Peyer's patch (tissue), 4 donors: ENCODE data around the gene TRAPPC12. TPM values are rescaled to one million over a fixed set of nuclear protein-coding genes. Genes with fewer than 3 reads are reported as not detected.
A peak's percentile ranks its signal among the peaks of the same experiment; 100 is the strongest.
"Not testable (repeated sequence)": the region's sequence is repeated elsewhere in the genome, so short reads cannot be mapped to it uniquely, and the experiment has no call there.

Experiments used
- DNase-seq, 3 donors: peaks; one replicate each; pipeline ENCODE4 v3.0.0-alpha.2; 2017 to 2019
- H3K27ac ChIP-seq, 4 donors: fragments of 200-600 bp; sonication (generic); one replicate each; pipeline ENCODE4 v1.5.1; 2016 to 2019
- H3K27me3 ChIP-seq, 2 donors: fragments of 200-600 bp; sonication (generic); one replicate each; pipeline ENCODE4 v1.5.1; 2019
- H3K36me3 ChIP-seq, 3 donors: fragments of 200-600 bp; sonication (generic); one replicate each; pipeline ENCODE4 v1.5.1; 2016 to 2019
- H3K4me1 ChIP-seq, 4 donors: fragments of 200-600 bp; sonication (generic); one replicate each; pipeline ENCODE4 v1.5.1; 2016 to 2019
- H3K4me3 ChIP-seq, 4 donors: fragments of 200-600 bp; sonication (generic); 1 replicate in 3 of 4; 2 replicates in 1 of 4; pipeline ENCODE4 v1.5.1; 2016 to 2019; ENCODE audit warnings: mild to moderate bottlenecking in 1 of 4
- H3K9me3 ChIP-seq, 4 donors: fragments of 200-600 bp; sonication (generic); one replicate each; pipeline ENCODE4 v1.5.1; 2016 to 2019; ENCODE audit warnings: mild to moderate bottlenecking in 1 of 4
- POLR2A ChIP-seq, 2 donors: fragments of 450-650 bp; IDR thresholded peaks; one replicate each; pipeline ENCODE4 v1.5.1; 2017; ENCODE audit warnings: antibody characterized with exemption in 2 of 2, mild to moderate bottlenecking in 2 of 2, moderate library complexity in 2 of 2
- total RNA-seq, 4 donors: library from RNA; depleted of rRNA; stranded (reverse); fragments of >200 nt; gene quantifications; one replicate each; pipeline ENCODE4 v1.1.0, GENCODE V29; 2016
- TF ChIP-seq, protein P1 (sequence below), 6 experiments: fragments of 450-650 bp in 4 of 6; fragments of 200-600 bp in 2 of 6; sonication (generic) in 1 of 6; IDR thresholded peaks; one replicate each; pipeline ENCODE4 v1.5.1; 2017 to 2019; ENCODE audit warnings: antibody characterized with exemption in 6 of 6, mild to moderate bottlenecking in 3 of 6, moderate library complexity in 1 of 6

The TRAPPC12 gene
- total RNA-seq, 4 donors from 2014 or later, result 122 to 191 (median 158) TPM

DNA sequence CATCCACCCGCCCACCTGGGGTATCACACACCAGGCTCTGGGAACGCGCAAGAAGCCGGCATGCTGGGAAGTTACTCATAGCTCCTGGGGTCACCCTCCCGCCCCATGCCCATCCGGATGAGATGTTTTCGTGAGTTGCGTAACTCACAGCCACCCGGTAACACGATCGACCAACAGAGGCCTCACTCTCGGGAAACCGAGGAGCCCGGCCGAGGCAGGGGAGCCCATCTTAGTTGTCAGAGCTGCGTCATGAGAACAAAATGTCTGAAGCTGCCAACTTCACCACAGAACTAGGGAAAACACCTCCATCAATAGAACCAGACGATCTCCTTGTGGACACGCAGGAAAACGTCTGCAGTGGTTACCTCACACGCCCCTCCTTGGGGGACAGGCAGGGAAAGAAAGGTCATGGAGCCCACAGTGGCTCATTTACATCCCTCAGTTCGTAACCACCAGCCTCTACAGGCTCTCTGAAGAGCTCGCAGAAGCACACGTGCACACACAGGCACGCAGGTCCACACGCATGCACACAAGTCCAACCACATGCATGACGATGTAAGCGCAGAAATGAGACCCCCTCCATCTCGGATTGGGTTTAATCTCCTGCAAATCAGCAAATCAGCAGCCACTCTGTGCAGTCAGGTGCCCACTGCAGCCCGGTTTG is 113.6 kb downstream of the TRAPPC12 start:
- DNase-seq, result no peak

DNA sequence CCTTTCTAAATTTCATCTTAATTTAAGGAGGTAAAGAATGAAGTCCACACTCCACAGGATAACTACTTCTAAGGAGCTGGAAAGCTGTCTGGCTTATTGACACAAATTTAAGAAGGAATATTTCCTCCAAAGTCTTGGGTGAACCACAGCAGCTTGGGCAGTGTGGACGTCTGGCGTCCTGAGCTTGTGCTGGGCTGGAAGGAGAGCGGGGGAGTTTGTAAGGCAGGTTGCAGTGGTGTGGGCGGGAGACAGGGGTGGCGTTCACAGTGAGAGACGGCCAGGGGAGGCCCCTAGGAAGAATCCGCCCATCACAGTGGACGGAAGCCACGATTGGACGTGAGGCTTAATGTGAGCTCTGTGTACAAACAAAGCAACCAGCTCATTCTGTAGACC is 114.1 kb downstream of the TRAPPC12 start:
- no peak for DNase-seq
- TF ChIP-seq, protein P1, sequence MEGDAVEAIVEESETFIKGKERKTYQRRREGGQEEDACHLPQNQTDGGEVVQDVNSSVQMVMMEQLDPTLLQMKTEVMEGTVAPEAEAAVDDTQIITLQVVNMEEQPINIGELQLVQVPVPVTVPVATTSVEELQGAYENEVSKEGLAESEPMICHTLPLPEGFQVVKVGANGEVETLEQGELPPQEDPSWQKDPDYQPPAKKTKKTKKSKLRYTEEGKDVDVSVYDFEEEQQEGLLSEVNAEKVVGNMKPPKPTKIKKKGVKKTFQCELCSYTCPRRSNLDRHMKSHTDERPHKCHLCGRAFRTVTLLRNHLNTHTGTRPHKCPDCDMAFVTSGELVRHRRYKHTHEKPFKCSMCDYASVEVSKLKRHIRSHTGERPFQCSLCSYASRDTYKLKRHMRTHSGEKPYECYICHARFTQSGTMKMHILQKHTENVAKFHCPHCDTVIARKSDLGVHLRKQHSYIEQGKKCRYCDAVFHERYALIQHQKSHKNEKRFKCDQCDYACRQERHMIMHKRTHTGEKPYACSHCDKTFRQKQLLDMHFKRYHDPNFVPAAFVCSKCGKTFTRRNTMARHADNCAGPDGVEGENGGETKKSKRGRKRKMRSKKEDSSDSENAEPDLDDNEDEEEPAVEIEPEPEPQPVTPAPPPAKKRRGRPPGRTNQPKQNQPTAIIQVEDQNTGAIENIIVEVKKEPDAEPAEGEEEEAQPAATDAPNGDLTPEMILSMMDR (IDR thresholded peaks at IDR 0.05), result no peak
- TF ChIP-seq POLR2A (IDR thresholded peaks at IDR 0.05), result no peak
- no peak overlapping the region for H3K4me3 ChIP-seq
- H3K9me3 ChIP-seq, result no peaks in the 10 kb centered on the region
- no peaks in the 10 kb centered on the region for H3K4me1 ChIP-seq
- H3K27me3 ChIP-seq, result no peaks in the 10 kb centered on the region
- no peak overlapping the region for H3K27ac ChIP-seq
- peaks cover 0 to 34% (median 0%) of the 10 kb centered on the region in 3 donors for H3K36me3 ChIP-seq

More for the DNA sequence above, 113.6 kb downstream of the TRAPPC12 start:
- no peaks in the 10 kb centered on the region for H3K9me3 ChIP-seq
- H3K27me3 ChIP-seq, result no peaks in the 10 kb centered on the region
- no peak overlapping the region for H3K4me3 ChIP-seq
- no peak overlapping the region for H3K27ac ChIP-seq
- H3K36me3 ChIP-seq, result peaks cover 0 to 29% (median 0%) of the 10 kb centered on the region in 3 donors
- no peak for TF ChIP-seq POLR2A (IDR thresholded peaks at IDR 0.05)
- TF ChIP-seq, protein P1 (IDR thresholded peaks at IDR 0.05), result no peak
- H3K4me1 ChIP-seq, result no peaks in the 10 kb centered on the region

DNA sequence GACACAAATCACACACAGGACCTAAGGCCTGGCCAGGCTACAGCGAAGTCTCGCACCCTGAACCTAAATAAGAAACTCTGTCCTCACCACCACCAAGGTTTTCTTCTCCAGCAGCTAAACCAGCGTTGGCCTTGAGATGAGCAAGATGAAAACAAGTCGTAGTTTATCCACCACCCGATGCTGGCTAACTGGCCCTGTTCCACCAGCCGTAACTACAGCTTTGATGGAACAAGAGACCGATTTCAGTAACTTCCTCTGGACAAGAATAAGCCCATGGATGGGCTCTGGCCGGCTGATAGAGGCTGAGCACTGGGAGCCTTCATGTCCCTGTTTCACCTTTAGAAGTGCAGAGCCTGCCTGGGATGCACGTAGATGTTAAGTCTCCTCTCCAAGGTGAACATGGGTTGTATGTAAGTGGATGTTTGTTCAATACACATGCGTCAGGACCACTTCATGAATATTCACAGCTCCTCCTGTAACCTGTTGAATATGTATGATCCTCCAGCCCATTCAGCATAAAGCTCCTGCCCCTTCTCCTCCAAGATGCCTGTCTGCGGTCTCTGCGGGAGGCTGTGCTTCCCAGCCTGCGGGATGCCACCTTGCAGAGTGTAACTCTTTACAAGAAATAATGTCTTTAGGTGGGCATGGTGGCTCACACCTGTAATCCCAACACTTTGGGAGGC is 115.6 kb downstream of the TRAPPC12 start:
- no peak for DNase-seq
- H3K9me3 ChIP-seq, result no peaks in the 10 kb centered on the region
- H3K27ac ChIP-seq, result no peak overlapping the region
- TF ChIP-seq, protein P1 (IDR thresholded peaks at IDR 0.05), result no peak
- no peaks in the 10 kb centered on the region for H3K4me1 ChIP-seq
- peaks cover 0 to 49% (median 0%) of the 10 kb centered on the region in 3 donors for H3K36me3 ChIP-seq
- H3K4me3 ChIP-seq, result no peak overlapping the region
- H3K27me3 ChIP-seq, result no peaks in the 10 kb centered on the region

DNA sequence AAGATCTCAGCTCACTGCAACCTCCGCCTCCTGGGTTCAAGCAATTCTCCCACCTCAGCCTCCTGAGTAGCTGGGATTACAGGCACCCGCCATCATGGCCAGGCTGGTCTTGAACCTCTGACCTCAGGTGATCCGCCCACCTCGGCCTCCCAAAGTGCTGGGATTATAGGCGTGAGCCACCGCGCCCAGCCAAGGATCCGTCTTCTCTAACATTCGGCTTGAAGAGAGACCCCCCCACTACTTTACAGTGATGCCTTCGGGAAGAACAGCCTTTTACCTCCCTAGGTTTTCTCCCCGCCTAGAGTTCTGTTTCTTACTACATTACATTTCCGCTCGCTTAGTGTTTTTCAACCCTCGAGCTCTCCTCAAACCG is 117.2 kb downstream of the TRAPPC12 start:
- peaks cover 0 to 62% (median 3%) of the 10 kb centered on the region in 3 donors for H3K36me3 ChIP-seq
- not testable (repeated sequence) for H3K9me3 ChIP-seq

DNA sequence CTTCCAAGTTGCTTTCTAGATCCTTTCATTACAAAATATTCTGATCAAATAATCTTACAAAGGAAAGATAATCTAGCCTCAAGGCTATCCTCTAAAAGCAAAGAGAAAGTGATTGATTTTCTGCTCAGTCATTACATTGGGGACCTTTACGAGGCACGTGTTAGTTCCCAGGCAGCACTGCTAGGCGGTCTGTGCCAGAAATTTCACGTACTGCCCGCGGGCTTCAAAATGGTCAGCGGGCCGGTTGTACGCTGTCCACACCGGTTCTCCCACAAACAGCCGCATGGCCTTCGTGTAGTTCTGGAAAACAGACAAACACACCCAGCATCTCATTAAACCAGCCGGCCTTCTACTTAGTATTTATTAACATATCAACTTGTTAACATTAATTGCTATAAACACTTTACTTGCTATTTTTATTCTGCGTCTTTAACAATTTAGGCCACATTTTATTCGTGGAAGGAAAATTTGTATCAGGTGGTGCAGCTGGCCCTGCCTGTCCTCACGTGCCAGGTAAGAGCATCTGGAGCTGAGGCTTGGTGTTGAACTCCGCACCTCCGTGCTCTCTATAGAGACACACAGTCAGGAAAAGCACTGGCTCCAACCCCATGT is 119.4 kb downstream of the TRAPPC12 start:
- H3K4me1 ChIP-seq, result no peaks in the 10 kb centered on the region
- no peaks in the 10 kb centered on the region for H3K9me3 ChIP-seq
- H3K36me3 ChIP-seq, result peaks cover 0 to 74% (median 3%) of the 10 kb centered on the region in 3 donors
- peak in 1 of 3 donors; percentile 25 for DNase-seq
- no peaks in the 10 kb centered on the region for H3K27me3 ChIP-seq
- TF ChIP-seq POLR2A (IDR thresholded peaks at IDR 0.05), result no peak
- TF ChIP-seq, protein P1 (IDR thresholded peaks at IDR 0.05), result no peak
- H3K27ac ChIP-seq, result no peak overlapping the region
- no peak overlapping the region for H3K4me3 ChIP-seq

More for the DNA sequence above, 117.2 kb downstream of the TRAPPC12 start:
- not testable (repeated sequence) for H3K4me3 ChIP-seq, H3K27ac ChIP-seq, H3K27me3 ChIP-seq, H3K4me1 ChIP-seq, DNase-seq

DNA sequence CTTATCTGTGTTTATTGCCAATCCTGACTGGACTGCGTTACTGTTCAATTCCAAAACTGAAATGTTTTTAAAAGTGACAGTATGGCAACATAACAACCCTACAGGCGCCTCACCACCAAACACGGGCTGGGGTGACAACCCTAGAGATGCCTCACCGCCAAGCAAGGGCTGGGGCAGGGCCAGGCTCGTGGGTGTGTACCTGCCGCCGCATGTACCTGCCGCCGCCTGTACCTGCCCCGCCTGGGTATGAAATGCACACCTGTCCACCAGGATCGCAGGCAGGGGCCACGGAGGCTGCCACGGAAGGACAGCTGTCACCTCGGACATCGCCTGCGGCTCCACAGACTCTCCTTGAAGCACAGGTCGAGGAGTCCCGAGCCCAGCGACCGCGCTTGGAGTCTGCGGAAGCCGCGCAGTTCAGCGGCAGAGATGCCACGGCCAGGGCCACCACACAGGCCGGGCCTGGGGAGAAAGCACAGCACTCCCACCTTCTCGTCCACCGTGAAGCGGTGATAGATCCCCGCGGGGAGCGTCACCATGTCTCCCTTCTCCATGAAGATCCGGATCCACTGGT is 120.9 kb downstream of the TRAPPC12 start:
- peak in 1 of 3 donors; percentile 40 for DNase-seq

More for the DNA sequence above, 120.9 kb downstream of the TRAPPC12 start:
- no peaks in the 10 kb centered on the region for H3K9me3 ChIP-seq
- no peak for TF ChIP-seq POLR2A (IDR thresholded peaks at IDR 0.05)
- TF ChIP-seq, protein P1 (IDR thresholded peaks at IDR 0.05), result no peak
- H3K27ac ChIP-seq, result no peak overlapping the region
- no peaks in the 10 kb centered on the region for H3K27me3 ChIP-seq
- H3K4me3 ChIP-seq, result no peak overlapping the region
- no peaks in the 10 kb centered on the region for H3K4me1 ChIP-seq
- H3K36me3 ChIP-seq, result peaks cover 0 to 83% (median 3%) of the 10 kb centered on the region in 3 donors
